Endodermal cell (in vitro differentiated cells): ENCODE measurements around the gene ITGA6. TPM values are rescaled to one million over a fixed set of nuclear protein-coding genes. Genes with fewer than 3 reads are reported as not detected.

Experiments
- DNase-seq: peaks from one replicate; pipeline ENCODE4 v3.0.0-alpha.2; 2017
- H3K27ac ChIP-seq: 2 replicates; pipeline ENCODE4 v1.5.1; 2013; ENCODE audit warnings: mild to moderate bottlenecking, low read depth, low read length, moderate library complexity
- H3K27me3 ChIP-seq: 2 replicates; pipeline ENCODE4 v1.6.1; 2013; ENCODE audit warnings: mild to moderate bottlenecking, low read length, moderate library complexity; ENCODE audit not compliant: insufficient read depth, control insufficient read depth, poor library complexity, severe bottlenecking
- H3K36me3 ChIP-seq: 2 replicates; pipeline ENCODE4 v1.7.0; 2013; ENCODE audit warnings: mild to moderate bottlenecking, low read length, moderate library complexity; ENCODE audit not compliant: control insufficient read depth, insufficient read depth
- H3K4me1 ChIP-seq: one replicate; pipeline ENCODE4 v1.7.0; 2013; ENCODE audit warnings: low read length; ENCODE audit not compliant: control insufficient read depth, insufficient read depth
- H3K4me3 ChIP-seq: 2 replicates; pipeline ENCODE4 v1.5.1; 2013; ENCODE audit warnings: mild to moderate bottlenecking, low read length, moderate library complexity
- H3K9ac ChIP-seq: 2 replicates; pipeline ENCODE4 v1.6.1; 2013; ENCODE audit warnings: mild to moderate bottlenecking, low read length, moderate library complexity; ENCODE audit not compliant: poor library complexity, severe bottlenecking; ENCODE audit errors: extremely low read depth
- H3K9me3 ChIP-seq: 2 replicates; pipeline ENCODE4 v1.6.1; 2013; ENCODE audit warnings: mild to moderate bottlenecking, low read length, moderate library complexity; ENCODE audit not compliant: control insufficient read depth
- H3K27ac Mint-ChIP-seq: 2 replicates; pipeline ENCODE4 v1.8.0; 2020; ENCODE audit warnings: mixed read lengths
- H3K27me3 Mint-ChIP-seq: 2 replicates; pipeline ENCODE4 v1.8.0; 2021; ENCODE audit warnings: mild to moderate bottlenecking, mixed read lengths; ENCODE audit not compliant: insufficient read depth
- H3K36me3 Mint-ChIP-seq: 2 replicates; pipeline ENCODE4 v1.8.0; 2020; ENCODE audit warnings: low read depth, mixed read lengths
- H3K4me1 Mint-ChIP-seq: 2 replicates; pipeline ENCODE4 v1.8.0; 2020; ENCODE audit warnings: mixed read lengths
- H3K4me3 Mint-ChIP-seq: 2 replicates; pipeline ENCODE4 v1.8.0; 2020; ENCODE audit warnings: mild to moderate bottlenecking, moderate library complexity, mixed read lengths
- H3K9me3 Mint-ChIP-seq: 2 replicates; pipeline ENCODE4 v1.8.0; 2020; ENCODE audit warnings: mild to moderate bottlenecking, mixed read lengths
- WGBS, 2 experiments: methylation state at CpG; one replicate each; pipeline versions ENCODE4 v1.1.5 to v1.1.7; 2013; ENCODE audit warnings: missing lambda C conversion rate in 2 of 2, mixed read lengths in 1 of 2; ENCODE audit not compliant: insufficient coverage in 1 of 2, insufficient read length in 1 of 2; 5-methylcytosine and 5-hydroxymethylcytosine counted together
- total RNA-seq, 2 donors: library from RNA; stranded (reverse); fragmentation: NEBNext Ultra II Directional in 1 of 2; extraction: Animal tissue kit (Norgen Biotek cat#: 25700) in 1 of 2; gene quantifications; 2 replicates in 1 of 2; 3 replicates in 1 of 2; pipeline ENCODE4 v1.2.1, GENCODE V29; 2021
- TF ChIP-seq, protein P1 (sequence below): fragments of 200-600 bp; sonication (generic); conservative IDR thresholded peaks from 2 replicates; pipeline ENCODE4 v1.5.0; 2021; ENCODE audit warnings: antibody characterized with exemption, mild to moderate bottlenecking

The ITGA6 gene
- total RNA-seq, 2 donors from 2014 or later, result 35.8 to 45.7 TPM

DNA sequence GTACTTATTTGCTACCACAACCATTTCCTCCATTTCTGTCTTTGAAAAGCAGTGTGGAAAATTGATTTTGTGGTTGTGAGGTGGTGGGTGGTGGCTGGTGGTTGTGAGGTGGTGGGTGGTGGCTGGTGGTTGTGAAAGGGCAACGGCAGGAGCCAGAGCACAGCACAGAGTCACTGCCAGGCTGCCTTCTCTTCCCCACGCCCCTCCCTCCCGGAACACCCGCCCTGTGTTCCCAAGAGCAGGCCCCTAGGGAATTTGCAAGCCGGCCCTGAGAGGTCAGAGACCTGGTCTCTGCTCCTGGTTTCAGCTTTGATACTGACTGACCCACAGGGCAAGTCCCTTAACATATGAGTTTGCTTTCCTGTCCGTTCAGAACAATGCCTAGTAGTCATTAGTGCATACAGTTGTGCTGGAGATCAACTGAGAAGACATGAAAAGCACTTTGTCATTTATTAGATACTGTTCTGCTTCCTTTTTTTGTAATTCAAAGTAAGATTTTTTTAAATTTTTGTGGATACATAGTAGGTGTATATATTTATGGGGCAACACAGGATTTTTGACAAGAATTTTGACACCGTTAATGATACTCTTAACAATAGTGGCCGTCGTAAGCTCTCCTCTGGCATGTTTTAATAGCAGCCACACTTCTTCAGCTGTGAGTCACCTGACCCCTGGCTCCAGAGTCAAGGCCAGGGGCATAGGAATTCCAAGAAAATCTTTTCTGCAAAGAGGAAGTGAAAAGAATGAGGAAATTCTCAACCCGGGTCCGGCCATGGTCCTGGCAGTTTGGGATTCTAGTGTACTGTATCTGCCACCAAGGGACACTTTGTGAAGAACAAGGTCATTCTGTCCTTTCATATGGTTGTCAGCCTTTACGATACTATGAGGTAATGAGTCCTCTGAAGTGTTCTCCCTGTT, 53.2 kb downstream of the ITGA6 start:
- TF ChIP-seq, protein P1, sequence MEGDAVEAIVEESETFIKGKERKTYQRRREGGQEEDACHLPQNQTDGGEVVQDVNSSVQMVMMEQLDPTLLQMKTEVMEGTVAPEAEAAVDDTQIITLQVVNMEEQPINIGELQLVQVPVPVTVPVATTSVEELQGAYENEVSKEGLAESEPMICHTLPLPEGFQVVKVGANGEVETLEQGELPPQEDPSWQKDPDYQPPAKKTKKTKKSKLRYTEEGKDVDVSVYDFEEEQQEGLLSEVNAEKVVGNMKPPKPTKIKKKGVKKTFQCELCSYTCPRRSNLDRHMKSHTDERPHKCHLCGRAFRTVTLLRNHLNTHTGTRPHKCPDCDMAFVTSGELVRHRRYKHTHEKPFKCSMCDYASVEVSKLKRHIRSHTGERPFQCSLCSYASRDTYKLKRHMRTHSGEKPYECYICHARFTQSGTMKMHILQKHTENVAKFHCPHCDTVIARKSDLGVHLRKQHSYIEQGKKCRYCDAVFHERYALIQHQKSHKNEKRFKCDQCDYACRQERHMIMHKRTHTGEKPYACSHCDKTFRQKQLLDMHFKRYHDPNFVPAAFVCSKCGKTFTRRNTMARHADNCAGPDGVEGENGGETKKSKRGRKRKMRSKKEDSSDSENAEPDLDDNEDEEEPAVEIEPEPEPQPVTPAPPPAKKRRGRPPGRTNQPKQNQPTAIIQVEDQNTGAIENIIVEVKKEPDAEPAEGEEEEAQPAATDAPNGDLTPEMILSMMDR, result no peak
- 81 to 88% methylated on average over 3 to 12 of the region's 12 CpGs for WGBS, 2 experiments
- H3K27me3 Mint-ChIP-seq, result no peaks in the 10 kb centered on the region
- no peaks in the 10 kb centered on the region for H3K9me3 ChIP-seq
- H3K4me1 ChIP-seq, result no peaks in the 10 kb centered on the region
- H3K27ac ChIP-seq, result no peak overlapping the region
- no peaks in the 10 kb centered on the region for H3K4me1 Mint-ChIP-seq
- H3K27me3 ChIP-seq, result no peaks in the 10 kb centered on the region
- peak; percentile 47 for DNase-seq
- no peak overlapping the region for H3K4me3 Mint-ChIP-seq
- peaks cover 15% of the 10 kb centered on the region for H3K36me3 ChIP-seq
- peaks cover 5% of the 10 kb centered on the region for H3K36me3 Mint-ChIP-seq
- H3K4me3 ChIP-seq, result no peak overlapping the region
- no peak overlapping the region for H3K27ac Mint-ChIP-seq
- H3K9me3 Mint-ChIP-seq, result no peaks in the 10 kb centered on the region
- H3K9ac ChIP-seq, result no peak overlapping the region

DNA sequence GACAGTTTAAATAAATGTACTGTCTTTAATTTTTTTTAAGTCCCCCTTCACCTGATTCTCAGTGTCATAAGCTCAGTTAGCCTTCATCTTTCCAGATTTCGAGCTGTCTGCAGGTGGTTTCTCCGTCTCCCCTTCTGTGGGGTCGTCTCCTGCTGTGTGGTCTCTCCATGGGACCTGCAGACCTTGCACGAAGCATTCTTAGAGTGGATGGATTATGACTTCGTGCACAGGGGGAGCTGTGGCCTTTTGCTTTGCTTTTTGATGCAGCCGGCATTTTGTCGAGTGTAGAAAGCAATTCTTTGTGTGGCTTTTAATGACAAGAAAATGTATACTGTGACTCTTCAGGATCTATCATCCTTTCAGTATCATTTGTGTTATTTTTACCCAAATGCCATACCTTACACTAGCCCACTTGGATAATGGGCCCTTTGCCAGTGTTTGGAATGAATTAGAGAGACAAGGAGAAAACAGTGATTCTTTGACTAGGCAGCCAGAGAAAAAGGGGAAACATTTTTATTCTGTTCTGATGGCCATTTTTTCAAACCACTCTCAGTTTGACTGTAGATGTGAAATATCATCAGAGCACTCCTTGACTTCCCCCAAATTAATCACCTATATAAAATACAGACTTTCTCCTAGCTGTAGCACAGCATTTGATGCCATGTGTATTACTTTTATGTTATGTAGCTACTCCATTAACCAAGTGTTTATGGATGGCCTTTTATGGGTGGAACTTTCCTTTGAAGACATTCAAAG, 54.3 kb downstream of the ITGA6 start:
- WGBS, 2 experiments, result 81% methylated on average over 3 to 7 of the region's 7 CpGs
- no peak overlapping the region for H3K9ac ChIP-seq
- H3K4me3 ChIP-seq, result no peak overlapping the region
- peaks cover 21% of the 10 kb centered on the region for H3K36me3 ChIP-seq
- H3K9me3 Mint-ChIP-seq, result no peaks in the 10 kb centered on the region
- no peak overlapping the region for H3K4me3 Mint-ChIP-seq
- H3K27ac ChIP-seq, result no peak overlapping the region
- no peaks in the 10 kb centered on the region for H3K4me1 Mint-ChIP-seq
- H3K27ac Mint-ChIP-seq, result no peak overlapping the region
- H3K27me3 ChIP-seq, result no peaks in the 10 kb centered on the region
- DNase-seq, result no peak
- TF ChIP-seq, protein P1, result peak; percentile 12
- H3K36me3 Mint-ChIP-seq, result peaks cover 5% of the 10 kb centered on the region
- H3K27me3 Mint-ChIP-seq, result no peaks in the 10 kb centered on the region
- no peaks in the 10 kb centered on the region for H3K4me1 ChIP-seq
- H3K9me3 ChIP-seq, result no peaks in the 10 kb centered on the region

DNA sequence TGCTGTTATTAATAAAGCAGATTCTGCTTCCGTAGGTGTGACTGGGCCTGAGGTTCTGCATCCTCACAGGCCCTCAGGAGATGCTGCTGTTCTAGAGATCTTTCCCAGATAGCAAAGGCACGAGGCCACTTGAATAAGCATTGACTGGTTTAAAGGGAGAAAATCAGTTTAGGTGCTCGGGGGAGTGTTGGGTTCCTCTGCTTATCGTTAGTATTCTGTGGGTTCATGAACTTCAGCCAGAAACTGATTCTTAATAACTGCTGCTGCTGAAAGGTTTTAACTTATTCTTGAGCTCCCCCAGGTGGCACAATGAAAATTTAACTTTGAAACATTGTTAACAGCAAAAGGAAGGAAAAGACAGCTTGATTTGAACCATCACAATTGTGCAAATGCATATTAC, 56.9 kb downstream of the ITGA6 start:
- H3K9ac ChIP-seq, result no peak overlapping the region
- peaks cover 45% of the 10 kb centered on the region for H3K36me3 ChIP-seq
- H3K27ac ChIP-seq, result no peak overlapping the region
- no peak for DNase-seq
- TF ChIP-seq, protein P1, result peak; percentile 60
- Mint-ChIP-seq H3K27me3 (no peaks in the 10 kb centered on the region), H3K9me3 (no peaks in the 10 kb centered on the region), H3K27ac (no peak overlapping the region), H3K36me3 (peaks cover 20% of the 10 kb centered on the region), H3K4me1 (no peaks in the 10 kb centered on the region), H3K4me3 (no peak overlapping the region)
- H3K9me3 ChIP-seq, result no peaks in the 10 kb centered on the region
- 83 to 87% methylated on average over 2 to 4 of the region's 4 CpGs for WGBS, 2 experiments
- H3K27me3 ChIP-seq, result no peaks in the 10 kb centered on the region
- no peak overlapping the region for H3K4me3 ChIP-seq
- H3K4me1 ChIP-seq, result no peaks in the 10 kb centered on the region
